ENCODE measurements around the gene ANKRD30BL.
"Not testable (repeated sequence)": the region's sequence is repeated elsewhere in the genome, so short reads cannot be mapped to it uniquely, and the experiment has no call there.

ANKRD30BL gene

GRCh38 chr2:132161161-132162124 lies at the start of gene ANKRD30BL:
TSS of gene ANKRD30BL (minus strand) at chr2:132161952. CDS start at chr2:132161705, 247 bp downstream.
- not testable (repeated sequence) for DNase-seq (ENCODE audit: low read depth in 2 of 3, low spot score in 1 of 3)

DNA sequence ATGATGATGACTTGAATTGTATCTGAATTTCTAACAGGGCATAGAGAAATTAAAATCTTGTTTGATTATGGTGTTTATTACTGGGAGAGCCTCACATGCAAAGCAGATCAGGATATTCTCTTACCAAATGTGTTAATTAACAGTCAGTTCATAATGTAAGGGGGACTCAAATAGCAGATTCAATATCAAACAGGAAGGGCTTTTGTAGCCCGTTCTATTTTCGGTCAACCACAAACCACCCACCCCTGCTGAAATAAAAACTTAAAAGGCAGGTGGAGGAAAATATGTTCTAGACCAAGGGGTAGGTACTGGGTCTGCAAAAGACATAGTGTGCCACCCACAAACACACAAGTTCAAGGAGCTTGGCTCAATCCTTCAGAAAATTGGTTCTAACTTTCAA lies 41.1 kb upstream of the ANKRD30BL start:
- DNase-seq (ENCODE audit: low read depth in 2 of 3, low spot score in 1 of 3), result not testable (repeated sequence)

GRCh38 chr2:132192854-132193253 lies 31.1 kb upstream of the ANKRD30BL start:
- DNase-seq (ENCODE audit: low read depth in 2 of 3, low spot score in 1 of 3), result not testable (repeated sequence)

- not testable (repeated sequence) for DNase-seq (ENCODE audit: low read depth in 2 of 3, low spot score in 1 of 3)
These were observed 5.3 kb upstream of the ANKRD30BL start for GRCh38 chr2:132167100-132167499.

GRCh38 chr2:132162125-132162660 lies 441 bp upstream of the ANKRD30BL start:
- DNase-seq (ENCODE audit: low read depth in 2 of 3, low spot score in 1 of 3), result not testable (repeated sequence)

- DNase-seq (ENCODE audit: low read depth in 2 of 3, low spot score in 1 of 3), result peak; percentile 6 to 19 (median 13)
These were observed 15.0 kb downstream of the ANKRD30BL start for GRCh38 chr2:132146774-132147173.
